IPS-NIHi11 (cell line): ENCODE results near the gene PYGB.

Source experiments
- DNase-seq: peaks from one replicate; pipeline ENCODE4 v3.0.0; 2012; ENCODE audit warnings: mixed read lengths, low spot score

The PYGB gene

DNA sequence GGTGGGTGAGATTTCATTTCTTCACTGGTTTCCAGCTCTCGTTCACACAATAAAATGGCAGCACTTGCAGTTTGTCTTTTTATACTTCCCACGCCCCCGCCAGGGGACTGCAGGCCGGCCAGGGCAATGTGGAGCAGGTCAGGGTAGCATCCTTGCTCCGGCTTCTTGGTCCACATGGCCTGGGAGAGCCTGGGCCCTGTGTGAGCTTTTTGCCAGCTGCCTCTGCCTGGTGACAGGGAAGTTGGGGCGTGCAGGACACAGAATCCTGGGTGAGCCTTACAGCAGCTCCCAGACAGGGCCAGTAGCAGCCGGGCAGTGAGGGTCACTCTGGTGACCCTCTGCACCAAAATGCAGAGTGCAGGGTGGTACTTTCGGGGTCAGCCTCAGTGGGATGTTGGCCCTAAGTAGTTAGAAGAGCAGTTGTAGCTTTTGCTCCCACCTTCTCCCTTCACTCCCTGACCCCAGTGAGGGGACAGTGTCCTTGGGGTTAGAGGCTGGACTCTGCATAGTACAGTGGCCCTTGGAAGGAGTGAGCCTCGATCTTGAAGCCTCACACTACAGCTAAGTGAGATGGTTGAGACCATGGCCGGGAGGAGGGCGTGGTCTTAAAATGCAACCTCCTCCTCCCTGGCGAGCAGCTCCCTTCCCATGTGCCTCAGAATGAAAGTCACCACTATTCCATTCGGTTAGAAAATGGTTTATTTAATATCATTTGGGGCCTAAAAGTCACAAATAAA lies 23.8 kb downstream of the PYGB start:
- no peak for DNase-seq

DNA sequence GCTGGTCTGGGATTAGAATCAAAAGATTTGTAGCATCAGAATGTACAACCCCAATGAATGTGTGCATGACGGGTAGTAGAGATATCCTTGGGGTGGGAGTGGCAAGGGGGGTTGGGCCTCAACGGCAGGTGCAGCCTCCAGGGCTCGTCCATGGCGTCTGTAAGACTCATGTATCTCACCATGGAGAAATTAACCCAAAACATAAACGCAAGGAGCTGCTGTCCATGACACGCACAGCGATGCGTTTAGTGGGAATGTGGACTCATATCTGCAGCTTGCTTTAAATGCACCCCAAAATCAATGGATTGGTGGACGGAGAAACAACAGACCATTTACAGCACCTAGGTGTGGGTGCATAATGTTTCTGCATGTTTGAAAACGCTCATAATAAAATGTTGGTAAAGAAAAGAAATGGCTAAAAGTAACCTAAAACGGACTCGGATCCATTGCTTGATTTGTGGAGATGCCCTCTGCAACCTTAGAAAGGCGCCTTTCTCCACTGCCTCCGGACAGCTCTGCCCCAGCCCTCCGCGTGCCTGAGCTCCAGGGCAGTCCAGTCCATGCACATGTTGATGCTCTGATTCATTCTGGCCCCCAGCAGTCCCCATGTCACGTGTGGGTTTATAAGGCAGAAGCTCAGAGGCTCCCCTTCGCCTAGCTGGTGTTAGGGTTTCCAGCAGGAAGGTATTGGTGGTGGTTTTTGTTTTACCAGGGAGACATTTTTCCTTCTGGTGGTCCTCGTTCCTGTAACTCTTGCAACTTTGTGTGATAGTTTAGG lies 24.5 kb downstream of the PYGB start:
- DNase-seq, result no peak

DNA sequence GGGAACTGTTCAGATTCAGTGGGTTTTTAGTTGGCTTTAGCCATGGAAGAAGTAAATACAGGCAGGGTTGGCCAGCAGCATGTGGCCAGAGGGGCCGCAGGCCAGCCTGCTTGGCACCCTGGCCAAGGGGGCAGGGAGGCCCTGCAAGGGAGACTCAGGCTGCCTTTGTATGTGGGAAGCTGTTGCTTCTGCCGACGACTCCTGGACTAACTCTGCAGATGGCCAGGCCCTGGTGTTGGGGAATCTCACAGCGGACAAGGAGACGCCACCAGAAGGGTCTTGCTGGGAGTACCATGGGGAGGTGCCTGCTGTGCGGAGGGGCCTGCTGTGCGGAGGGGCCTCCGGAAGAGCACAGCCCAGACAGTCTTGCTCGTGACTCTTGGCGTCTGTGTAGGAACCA lies 25.2 kb downstream of the PYGB start:
- DNase-seq, result no peak

DNA sequence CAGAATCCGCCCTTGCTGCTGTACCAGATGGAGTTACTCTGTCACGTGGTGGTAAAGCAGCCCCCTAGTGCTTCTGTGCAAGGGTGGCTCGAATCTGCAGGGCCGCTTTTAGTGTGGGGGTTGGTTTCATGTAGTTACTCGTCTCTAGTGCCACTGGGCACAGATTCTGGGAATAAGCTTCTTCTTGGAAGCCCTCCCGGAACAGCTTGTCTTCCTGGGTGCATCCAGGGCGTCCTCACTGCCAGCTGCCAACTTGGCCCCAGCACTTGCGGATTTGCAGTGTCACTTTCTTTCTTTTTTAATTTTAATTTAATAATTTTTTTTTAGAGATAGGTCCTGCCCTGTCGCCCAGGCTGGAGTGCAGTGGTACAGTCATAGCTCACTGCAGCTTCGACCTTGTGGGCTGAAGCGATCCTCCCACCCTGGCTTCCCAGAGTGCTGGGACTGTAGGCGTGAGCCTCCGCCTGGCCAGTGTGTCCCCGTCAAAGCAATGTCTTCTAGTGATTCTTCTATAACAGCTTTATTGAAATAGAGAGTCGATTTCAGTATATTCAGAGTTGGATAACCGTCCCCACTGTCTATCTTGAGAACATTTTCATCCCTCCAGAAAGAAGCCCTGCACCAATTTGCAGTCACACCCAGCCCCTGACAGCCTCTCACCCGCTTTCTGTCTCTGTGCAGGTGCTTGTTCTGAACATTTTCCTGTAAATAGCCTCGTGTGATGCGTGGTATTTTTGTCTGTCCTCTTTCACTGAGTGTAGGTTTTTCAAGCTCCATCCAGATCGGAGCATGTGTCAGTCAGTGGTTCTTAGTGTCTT lies 25.9 kb downstream of the PYGB start:
- no peak for DNase-seq

DNA sequence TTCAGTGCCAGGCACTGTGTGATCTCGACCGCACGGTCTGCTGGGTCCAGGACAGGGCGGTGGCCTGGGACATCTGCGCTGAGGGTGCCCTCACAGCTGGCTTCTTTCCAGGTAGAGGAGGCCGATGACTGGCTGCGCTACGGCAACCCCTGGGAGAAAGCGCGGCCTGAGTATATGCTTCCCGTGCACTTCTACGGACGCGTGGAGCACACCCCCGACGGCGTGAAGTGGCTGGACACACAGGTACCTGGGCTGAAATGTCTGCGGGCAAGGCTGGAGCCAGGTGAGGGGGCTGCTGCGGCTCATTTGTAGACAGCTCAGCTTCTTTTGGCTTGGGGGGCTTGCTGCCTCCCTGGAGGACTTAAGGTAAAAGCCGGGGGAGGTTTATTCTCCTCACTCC lies 26.6 kb downstream of the PYGB start:
- no peak for DNase-seq

DNA sequence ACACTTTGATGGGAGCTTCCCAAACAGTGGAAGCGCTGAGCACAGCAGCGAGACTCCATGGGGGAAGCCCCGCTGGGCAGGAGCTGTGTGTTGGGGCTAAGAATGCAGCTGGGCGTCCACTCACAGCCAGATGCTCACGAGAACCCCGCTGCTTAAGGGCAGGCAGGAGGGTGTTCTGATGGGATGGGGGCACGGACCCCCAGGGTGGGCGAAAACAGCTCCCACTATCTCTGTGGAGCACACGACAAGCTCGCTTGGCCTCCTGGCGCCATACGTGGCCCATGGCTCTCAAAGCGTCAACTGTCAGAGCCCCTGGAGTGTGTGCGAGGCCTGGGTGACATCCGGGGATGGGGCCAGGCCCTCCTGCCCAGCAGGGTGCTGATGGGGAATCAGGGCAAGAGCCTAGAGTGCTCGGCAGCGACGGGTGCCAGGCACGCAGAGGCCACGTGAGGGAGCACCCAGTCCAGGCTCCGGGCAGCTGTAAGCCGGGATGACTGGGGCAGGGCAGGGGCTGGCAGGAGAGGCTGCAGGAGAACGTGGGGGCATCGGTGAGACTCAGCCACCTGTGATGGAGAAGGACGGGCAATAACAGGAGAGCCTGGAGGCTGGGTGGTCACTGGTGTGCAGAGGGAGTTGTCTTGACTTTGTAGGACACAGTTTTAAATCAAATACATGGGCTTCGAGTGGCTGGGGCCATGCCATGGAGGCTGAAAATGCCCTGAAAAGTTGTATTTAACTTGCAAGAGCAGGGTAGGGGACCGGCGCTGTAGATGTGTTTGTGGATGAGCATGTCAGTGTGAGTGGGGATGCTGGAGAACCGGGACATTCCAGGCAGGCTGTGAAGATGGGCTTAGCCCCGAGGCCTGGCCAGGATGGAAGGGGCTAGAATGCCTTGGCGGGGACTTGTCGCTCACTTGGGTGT lies 27.3 kb downstream of the PYGB start:
- DNase-seq, result no peak

DNA sequence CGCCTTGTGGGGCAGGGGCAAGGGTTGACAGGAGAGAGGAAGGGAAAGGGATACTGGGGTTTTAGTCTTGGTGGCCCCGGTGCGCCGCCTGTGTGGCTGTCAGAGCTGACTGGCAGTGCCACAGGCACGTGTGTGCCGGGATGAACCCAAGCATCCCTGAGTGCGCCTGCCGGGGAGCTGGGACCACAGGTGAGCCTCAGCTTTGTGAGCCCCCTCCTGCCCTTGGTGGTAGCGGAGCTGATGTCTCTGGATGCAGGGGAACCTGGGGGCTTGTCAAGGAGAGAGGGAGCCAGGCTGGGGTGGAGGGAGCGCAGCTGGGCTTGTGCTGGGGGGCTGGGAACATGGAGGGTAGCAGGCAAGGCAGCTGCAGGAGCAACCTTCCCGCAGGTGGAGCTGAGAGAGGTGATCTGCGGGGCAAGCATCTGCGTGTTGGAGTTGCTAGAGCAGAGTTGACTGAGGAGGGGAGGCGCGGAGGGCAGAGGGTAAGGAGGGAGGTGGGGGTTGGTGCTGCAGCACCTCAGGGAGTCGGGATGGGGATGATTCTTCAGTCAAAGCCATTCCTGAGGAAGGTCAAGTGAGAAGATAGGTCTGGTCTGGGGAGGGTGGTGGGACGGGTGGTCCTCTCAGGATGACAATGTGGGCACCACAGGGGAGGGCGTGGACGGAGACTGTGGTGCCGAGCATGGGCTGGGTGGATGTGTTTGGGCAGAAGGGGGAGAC lies 28.1 kb downstream of the PYGB start:
- no peak for DNase-seq

DNA sequence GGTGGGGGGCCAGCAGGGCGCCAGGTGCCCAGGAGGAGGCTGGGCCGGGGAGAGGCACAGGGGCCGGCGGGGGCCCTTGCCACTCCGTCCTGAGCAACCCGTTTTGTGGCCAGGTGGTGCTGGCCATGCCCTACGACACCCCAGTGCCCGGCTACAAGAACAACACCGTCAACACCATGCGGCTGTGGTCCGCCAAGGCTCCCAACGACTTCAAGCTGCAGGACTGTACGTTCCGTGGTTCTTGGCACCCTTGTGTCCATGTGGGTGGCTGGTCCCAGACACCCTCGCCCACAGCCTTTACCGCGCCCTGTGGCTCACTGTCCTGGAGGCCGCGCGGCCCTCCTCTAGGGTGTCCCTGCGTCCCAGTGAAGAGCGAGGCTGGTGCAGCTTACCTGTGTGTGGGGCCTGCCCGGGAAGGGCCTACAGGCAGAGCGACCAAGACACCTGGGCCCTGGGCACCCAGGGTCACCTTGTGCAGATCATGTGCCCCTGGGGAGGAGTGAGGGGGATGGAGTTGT lies 28.7 kb downstream of the PYGB start:
- DNase-seq, result no peak

DNA sequence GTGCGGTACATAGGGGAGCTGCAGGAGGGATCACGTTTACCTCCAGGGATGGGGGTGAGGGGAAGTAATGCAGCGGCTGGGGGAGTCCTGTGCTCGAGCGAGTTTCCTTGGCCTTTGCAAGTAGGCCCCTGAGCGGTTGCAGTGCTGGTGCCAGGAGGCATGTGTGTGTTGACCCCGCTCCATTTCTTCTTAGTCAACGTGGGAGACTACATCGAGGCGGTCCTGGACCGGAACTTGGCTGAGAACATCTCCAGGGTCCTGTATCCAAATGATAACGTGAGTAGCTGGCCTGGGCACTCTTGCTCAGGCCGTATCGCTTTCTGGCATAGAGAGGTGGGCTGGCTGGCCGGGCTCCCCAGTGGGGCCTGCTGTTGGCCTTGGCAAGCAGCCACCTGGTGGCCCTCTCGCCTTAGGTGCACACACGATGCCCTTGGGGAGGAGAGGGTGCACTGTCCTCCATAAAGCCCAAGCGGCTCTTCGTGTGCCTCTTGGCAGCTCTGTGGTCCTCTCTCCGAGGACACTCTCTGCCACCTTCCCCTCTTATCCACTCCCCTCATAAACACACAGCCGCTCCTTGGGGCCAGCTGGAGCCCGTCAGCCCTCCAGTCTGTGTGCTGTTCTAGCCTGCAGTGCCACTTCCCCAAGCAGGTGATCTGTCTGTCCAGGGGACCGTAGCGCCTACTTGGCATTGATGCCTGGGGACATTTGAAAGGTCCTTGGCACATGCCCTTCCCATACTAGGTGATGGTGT lies 29.3 kb downstream of the PYGB start:
- no peak for DNase-seq

DNA sequence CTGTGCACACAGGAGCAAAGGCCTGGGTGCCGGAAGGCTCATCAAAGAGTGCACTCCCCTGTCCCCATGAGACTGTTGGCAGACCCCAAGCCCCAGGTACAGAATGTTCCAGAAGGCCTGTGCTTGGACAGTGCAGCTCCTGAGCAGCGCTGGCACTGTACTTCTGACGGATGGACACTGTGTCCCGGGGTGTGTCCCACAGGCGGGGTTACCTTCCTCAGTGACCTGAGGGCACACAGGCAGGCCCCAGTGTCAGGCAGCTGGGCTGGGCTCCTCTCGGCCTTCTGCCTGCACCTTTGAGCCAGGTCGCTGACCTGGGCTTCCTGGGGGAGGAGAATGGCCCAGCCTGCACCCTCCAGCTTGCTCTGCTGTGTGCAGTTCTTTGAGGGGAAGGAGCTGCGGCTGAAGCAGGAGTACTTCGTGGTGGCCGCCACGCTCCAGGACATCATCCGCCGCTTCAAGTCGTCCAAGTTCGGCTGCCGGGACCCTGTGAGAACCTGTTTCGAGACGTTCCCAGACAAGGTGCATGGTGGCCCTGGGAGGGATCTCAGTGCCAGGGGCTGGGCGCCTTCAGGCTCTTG lies 30.1 kb downstream of the PYGB start:
- no peak for DNase-seq

DNA sequence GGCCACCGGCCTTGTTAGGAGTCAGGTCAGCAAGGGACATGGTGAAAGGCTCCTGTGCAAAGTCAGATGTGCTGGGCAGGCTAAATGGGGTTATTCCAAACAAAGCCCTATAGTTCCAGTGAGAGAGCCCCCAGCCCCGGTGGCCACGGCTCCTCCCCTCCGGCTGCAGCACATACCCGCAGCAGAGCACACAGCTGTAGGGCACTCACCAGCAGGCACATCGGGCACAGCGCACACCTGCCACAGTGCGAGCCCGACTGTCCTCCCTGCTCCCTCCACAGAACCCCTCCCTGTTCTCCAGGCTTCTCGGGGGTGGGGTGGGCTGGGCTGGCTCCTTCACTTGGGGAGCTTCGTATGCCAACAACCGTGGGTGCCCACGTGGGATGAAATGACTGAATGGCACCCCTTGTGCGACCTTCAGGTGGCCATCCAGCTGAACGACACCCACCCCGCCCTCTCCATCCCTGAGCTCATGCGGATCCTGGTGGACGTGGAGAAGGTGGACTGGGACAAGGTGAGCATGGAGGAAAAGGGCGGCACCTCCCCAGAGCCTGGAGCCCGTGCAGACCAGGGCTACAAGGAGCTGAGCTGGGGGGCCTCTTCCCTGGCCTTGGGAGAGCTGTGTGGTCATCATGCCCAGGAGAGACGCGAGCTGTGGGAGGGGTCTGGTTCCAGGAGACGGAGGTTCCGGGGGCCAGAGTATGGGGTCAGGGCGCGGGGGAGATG lies 30.9 kb downstream of the PYGB start:
- no peak for DNase-seq

DNA sequence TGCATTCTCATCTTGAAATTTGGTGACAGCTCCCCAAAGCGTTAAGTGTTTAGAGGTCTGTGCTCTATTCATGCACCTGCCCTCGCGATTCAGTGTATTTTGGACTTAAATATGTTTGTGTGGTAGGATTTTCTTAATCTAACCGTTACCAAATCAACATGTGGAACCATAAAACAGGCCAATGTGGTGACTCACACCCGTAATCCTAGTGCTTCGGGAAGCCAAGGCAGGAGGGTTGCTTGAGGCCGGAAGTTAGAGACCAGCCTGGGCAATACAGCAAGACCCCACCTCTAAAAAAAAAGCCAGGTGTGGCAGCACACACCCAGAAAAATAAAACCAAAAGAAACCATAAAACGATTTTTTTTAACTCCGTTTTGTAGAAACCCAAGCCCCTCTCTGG lies 31.5 kb downstream of the PYGB start:
- no peak for DNase-seq

DNA sequence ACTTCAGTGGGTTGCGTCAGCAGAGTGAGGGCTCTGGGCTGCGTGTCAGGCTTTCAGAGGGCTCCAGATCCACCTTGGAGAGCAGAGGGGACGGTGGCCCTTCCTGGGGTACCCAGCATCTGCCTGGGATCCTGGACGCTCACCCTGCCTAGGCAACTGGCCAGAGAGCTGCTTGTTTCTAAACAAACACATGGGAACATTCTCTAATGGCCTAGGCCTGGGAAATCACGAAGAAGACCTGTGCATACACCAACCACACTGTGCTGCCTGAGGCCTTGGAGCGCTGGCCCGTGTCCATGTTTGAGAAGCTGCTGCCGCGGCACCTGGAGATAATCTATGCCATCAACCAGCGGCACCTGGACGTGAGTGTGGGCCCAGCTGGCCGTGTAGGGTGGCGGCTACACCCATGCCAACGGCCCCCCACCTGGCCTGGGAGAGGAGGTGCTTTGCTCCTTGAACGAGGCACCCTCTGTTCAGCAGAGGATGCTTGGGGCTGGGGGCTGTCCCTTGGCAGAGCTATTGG lies 32.2 kb downstream of the PYGB start:
- no peak for DNase-seq

DNA sequence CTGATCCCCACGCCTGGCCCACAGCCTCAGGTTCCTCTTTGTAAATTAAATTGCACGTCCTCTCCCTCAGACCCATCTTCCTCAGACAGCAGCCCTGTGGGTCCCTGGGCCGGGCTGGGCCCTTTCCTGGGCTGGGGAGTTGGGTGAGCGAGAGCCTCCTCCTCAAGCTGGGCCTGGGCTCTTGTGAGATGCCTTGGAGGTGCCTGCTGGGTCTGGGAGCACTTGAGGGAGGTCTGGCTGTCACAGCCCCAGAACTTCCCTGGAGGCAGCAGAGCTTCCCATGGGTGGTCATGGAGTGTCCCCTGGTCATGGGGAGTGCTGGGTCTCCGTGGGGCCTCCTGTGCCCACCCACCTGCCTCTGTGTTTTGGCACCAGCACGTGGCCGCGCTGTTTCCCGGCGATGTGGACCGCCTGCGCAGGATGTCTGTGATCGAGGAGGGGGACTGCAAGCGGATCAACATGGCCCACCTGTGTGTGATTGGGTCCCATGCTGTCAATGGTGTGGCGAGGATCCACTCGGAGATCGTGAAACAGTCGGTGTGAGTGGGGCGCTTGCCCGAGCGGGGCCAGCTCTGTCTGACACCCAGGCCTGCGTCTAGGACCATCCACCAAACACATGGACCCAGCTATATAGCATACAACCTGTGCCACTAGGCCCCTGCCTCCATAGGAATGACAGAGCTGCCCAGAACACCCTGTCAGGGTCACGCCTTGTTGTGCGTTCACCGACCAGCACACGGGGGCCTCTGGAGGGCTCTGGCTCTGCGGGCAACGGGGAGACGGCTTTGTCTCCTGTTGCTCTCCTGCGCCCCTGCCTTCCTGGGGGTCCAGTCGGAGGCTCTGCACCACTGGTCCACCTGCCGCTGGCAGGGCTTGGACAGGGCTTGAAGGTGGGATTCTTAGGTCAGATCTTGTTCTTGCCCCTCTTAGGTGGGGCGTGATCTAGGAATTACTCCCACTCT lies 33.0 kb downstream of the PYGB start:
- no peak for DNase-seq

DNA sequence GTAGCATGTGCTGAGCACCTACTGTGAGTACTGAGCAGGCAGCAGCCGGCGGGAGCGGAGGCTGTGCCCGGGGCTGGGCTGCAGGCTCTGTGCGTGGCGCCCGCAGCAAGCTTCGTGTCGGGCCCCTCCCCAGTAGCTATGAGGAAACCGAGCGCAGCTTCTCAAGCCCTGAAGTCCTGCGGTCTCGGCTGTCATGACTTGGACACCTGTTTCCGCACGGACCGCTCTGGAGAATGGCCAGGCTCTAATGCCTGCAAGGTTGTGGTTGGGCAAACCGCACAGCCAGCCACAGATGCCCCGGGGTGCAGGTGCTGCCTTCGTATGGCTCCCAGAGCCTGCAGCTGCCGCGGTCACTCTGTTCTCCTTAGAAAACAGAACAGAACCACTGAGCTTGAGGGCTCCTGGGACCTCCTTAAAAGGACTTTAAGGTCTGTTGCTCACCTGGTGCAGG lies 33.7 kb downstream of the PYGB start:
- no peak for DNase-seq

DNA sequence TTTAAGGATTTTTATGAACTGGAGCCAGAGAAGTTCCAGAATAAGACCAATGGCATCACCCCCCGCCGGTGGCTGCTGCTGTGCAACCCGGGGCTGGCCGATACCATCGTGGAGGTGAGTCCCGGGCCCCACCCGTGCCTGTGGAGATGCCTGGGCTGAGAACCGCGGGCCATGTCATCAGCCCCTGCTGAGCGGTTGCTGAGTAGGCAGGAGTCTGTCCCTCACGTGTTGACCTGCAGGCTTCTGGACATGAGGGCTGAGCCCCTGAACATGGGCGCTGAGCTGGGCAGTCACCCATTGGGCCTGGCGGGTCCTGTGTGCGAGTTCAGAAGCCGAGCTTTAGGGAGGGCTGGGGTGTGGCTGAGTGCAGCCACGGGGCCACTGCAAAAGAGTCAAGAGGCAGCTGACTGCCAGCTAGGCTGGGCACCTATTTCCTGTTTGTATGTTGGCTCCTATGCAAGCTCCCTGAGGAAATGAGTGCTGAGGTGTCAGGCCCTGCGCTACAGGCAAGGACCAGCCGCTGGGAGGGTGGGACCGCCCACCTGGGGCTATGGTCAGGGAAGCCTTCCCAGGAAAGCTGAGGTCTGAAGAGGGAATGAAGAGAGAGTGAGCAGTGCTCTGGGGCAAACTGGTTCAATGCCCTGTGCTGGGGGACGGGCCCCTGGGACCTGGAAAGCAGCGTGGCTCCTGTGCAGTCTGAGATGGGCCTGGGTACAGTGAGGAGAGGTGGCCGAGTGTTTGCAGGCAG lies 34.3 kb downstream of the PYGB start:
- DNase-seq, result no peak

DNA sequence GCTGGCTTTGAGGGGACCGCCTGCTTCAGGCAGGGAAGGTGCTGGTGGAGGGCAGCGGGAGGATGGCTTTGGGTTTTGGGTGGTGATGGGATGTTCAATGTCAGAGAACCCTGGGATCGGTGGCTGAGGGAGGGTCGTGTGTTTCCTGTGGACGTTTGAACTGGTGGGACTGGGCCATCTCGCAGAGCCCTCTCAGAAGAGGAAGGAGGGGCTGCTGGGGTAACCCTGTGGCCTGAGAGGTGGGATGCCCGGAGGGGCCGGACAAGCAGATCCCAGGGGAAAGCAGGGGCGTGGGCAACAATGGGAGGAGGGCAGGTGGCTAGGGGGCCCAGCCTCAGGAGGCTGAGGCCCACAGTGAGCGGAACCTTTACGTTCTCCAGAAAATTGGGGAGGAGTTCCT lies 34.9 kb downstream of the PYGB start:
- DNase-seq, result no peak
